Middle frontal gyrus (tissue), 1 donor: ENCODE data around the gene NRXN2.

Experiments
- DNase-seq: peaks from one replicate; pipeline ENCODE4 v3.0.0-alpha.2; 2015; ENCODE audit warnings: low spot score; ENCODE audit errors: extremely low spot score

Gene NRXN2

GRCh38 chr11:64723117-64723906 lies at the start of gene NRXN2:
Gene NRXN2 (minus strand): TSS chr11:64723197. CDS start chr11:64713699, 9,498 bp downstream.
- DNase-seq: peak; percentile 94

- no peak for DNase-seq
These were observed 49.5 kb upstream of the NRXN2 start for GRCh38 chr11:64772303-64773018.

DNA sequence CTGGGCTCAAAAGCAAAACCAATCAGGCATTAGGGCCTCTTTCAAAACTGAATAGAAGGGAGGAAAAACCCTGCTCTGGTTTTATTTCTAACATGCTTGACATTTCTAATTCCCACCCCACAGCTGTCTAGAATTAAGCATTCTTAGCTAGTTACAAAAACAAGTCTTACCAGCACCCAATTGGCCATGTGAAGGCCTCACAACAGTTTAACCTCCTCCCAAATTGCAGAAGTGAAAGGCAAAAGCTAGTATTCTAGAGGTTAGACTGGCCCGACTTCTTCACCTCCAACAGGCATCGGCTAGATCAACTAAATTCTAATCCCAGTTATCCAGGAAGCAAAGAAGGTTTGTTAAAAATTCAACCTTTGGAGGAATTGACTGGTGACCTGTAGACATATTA lies 48.9 kb upstream of the NRXN2 start:
- DNase-seq: no peak

DNA sequence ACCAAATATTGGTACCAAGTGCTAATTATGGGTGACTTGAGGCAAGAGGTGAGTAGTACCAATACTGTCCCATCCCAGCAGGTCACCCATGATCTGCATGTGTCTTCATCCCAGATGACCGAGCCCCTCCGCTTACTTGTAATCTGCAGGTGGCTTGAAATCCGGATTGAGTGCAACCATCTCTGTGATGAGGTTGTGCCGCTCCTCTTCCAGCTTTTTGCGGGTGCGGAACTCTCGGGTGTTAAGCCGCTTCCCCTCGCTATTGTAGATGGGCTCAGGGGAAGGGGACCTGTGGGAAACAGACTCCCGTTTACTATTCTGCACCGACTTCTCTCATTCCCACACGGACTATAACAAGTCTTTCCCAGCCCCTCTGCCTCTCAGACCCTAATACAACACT lies 47.1 kb upstream of the NRXN2 start:
- DNase-seq: no peak

- no peak for DNase-seq
These were observed 46.3 kb upstream of the NRXN2 start for GRCh38 chr11:64769283-64769682.

- no peak for DNase-seq
These were observed 45.3 kb upstream of the NRXN2 start for GRCh38 chr11:64768300-64768694.

DNA sequence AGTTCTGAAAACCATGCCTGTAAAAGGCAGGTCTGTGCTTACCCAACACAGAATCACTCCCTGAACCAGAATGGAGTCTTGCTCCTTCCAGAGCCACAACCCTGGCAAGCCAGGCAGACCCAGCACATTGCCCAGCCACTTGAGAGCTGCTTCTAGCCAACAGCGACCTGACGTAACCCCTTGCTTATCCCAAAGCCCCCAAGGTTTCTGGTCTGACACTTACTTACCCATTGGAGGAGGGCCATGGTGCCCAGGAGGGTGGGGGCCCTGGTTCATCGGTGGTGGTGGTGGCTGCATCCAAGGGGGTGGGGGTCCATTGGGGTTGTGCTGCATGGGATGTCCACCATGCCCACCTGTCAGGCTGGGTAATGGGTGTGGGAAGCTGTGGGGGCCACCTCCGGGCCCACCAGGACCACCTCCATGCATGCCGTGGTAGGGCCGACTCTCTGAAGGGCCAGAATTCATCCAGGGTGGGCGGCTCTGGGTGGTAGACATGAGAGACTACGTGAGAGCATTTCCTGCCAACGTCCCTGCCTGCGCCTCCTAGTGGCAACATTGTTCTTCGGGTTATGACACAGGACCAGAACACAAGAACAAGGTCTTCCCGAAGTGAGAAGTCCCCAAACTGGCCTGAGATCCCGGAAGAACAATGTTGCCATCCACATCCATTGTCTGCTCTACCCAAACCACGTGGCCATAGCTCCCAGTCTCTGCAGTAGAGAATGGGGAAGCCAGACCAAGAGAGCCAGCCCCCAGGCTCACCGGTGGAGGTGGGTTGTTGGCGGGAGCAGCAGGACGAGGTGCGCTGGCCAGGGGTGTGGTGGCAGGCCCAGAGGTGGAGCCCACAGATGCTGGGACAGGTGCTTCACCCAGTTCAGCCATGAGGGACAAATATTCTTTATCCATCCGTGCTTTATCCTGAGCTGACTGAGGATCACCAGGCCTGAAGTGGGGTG lies 44.6 kb upstream of the NRXN2 start:
- no peak for DNase-seq

- DNase-seq: no peak
These were observed 43.9 kb upstream of the NRXN2 start for GRCh38 chr11:64766881-64767280.

DNA sequence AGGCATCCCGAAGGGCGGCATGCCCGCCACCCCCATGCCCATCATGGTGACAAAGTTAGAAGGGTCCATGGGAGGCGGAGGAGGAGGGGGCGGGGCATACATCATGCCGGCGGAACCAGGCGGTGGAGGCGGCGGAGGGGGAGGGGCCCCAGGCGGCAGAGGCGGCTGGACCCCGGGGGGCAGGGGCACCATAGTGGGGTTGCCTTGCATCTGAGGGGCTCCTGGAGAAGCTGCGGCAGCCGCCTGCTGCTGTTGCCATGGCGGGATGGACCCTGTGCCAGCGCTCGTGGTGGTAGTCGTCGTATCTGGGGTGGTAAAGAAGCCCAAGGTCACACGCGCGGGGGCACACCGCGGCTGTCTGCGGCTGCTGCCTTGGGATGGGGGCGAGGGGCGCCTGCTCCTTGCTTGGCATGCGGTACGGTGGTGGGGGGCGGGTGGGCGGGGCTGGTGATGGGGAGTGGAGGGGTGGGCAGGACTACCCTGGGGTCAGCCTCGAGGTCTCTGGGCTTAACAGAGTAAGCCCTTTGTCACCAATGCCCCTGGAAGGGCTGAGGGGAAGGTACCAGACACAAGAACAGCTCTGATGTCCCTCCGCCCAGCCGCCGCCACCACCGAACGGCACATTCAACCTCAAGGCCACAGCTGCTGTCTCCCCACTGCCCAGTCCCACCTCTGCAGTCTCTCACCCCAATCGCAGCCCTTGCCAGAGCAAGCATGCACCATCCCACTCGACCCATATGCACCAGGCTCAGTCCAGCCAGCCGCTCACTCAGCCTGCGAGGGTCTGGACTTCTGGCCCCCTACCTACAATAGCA lies 43.1 kb upstream of the NRXN2 start:
- DNase-seq: no peak

GRCh38 chr11:64765291-64765850 lies 42.4 kb upstream of the NRXN2 start:
- no peak for DNase-seq

- DNase-seq: no peak
These were observed 41.8 kb upstream of the NRXN2 start for GRCh38 chr11:64764753-64765152.

GRCh38 chr11:64764040-64764611 lies 41.1 kb upstream of the NRXN2 start:
- DNase-seq: no peak

- DNase-seq: no peak
These were observed 40.6 kb upstream of the NRXN2 start for GRCh38 chr11:64763526-64764039.

GRCh38 chr11:64762674-64763525 lies 39.9 kb upstream of the NRXN2 start:
- DNase-seq: no peak

DNA sequence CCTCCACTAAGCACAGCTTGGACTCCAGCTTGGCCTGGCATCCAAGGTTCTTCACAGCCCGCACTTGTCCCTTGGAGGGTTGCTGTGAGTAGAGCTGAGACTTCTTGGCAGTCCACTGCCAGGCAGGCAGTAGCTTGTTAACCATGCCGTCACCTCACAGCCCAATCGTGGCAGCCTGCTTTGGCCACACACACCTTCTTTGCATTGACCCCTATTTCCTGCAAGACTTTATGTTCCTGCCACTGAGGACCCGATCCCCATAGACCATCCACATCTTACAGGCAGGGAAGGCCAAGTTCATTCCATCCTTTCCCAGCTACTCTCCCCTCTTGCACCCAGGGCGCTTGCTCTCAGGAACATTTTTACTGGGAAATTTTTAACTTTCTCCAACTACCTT lies 39.3 kb upstream of the NRXN2 start:
- DNase-seq: no peak

DNA sequence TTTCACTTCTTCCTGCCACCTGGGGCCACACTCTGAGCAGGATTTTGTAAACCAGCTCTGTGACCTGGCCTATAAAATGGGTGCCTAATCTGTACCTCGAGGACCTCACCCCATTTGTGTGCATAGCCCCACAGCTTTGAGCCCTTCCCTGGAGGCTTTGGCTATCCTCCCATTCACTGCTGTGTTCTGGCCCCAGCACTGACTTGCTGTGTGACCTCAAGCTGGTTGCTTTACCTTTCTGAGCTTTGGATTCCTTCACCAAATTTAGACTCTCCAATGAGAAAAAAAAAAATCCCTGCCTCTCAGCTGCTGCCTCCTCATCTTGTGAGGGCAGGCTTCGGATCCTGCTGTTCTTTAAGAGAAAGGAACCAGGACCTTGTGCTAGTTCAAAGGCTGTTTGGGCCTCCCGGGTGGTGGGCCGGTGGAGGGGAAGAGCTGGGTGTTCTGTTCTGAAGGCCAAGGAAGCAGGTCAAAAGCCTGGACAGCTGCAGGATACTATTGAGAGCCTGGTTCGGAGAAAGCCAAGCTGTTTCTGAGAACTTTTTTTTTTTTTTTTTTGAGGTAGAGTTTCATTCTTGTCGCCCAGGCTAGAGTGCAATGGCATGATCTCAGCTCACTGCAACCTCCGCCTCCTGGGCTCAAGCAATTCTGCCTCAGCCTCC lies 37.9 kb upstream of the NRXN2 start:
- DNase-seq: no peak

GRCh38 chr11:64759722-64760719 lies 37.0 kb upstream of the NRXN2 start, which contains the start of gene PYGM:
Gene PYGM (minus strand): TSS chr11:64759974. CDS start chr11:64759898, 76 bp downstream.
- peak; percentile 48 for DNase-seq
